GM21423 (cell line): ENCODE measurements around the gene ITPR1.

Experiments
- ATAC-seq: cut with Tn5 transposase; IDR thresholded peaks from one replicate; pipeline ENCODE4 v1.9.1; 2021; ENCODE audit warnings: mild to moderate bottlenecking, moderate library complexity; ENCODE audit not compliant: unreplicated experiment

The ITPR1 gene

DNA sequence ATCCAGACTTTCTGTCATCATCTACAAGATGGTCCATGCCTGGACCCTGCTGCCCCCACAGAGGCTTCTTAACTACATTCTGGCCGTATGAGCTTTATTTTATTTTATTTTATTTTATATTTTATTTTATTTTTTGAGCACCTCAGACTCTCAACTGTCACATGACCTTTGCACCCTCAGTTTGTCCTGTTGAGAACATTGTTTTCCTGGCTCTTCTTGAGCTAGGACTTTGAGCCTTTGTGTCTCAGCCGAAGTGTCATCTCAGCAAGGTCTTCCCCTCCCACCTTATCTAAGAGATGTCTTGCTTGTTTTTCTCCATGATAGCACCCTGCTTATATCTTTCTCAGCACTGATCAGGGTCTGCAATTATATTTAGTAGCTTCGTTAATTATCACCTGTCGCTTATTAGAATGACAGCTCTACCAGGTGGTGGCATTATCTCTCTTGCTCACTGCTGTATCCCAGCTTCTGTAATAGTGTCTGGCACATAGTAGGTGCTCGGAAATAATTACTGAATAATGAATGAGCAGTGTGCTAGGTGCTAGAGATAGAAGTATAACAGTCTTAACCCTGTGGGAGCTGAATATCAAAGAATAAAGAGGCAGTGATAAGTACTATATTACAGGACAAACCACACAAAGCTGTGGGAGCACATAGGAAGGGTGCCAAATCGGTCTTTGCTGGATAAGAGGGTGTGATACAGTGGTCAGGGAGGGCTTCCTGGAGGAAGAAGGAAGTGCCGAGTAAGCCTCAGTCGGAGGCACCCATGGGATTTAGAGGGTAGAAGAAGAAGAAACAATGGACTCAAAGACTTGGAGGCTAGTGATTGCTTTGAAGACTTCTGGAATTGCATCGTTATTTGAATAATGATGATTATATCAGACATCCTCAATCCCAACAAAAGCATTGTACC, 136.2 kb downstream of the ITPR1 start:
- no peak for ATAC-seq

DNA sequence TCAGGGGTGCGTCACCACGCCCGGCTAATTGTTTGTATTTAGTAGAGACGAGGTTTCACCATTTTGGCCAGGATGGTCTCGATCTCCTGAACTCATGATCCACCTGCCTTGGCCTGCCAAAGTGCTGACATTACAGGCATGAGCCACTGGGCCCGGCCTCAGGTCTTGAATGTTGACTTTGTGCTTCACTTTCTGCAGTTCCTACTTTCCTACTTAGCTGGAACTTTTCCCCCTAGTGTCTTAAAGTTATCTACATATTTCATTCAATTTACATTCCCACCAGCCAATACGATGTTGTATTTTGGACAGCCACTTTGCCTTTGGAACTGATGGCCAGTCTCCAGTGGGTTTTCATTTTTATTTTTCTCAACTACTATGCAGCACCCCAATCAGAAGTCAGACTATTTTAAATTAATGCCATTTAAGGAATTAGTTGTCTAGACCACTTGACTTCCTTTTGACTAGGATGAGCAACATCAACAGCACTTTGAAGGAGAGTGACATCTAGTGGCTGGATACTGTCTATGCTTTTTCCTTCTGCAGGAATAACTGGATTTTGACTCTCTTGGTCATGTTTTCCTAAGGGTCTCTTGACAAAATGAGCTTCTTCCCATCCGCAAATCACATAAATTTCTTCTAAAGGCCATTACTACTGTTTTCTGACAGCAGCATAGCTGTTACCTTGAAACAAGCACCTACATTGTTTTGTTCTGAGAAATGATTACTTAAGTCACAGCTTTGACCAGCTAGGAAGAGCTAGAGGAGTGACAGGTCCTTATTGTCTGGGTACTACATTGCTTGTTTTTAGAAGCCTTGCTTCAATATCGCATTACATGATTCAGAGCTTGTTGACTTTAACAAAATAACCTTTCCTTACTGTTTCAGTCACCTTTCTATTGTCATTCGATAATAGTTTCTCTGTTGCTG, 140.2 kb downstream of the ITPR1 start:
- ATAC-seq, result peak; percentile 69

DNA sequence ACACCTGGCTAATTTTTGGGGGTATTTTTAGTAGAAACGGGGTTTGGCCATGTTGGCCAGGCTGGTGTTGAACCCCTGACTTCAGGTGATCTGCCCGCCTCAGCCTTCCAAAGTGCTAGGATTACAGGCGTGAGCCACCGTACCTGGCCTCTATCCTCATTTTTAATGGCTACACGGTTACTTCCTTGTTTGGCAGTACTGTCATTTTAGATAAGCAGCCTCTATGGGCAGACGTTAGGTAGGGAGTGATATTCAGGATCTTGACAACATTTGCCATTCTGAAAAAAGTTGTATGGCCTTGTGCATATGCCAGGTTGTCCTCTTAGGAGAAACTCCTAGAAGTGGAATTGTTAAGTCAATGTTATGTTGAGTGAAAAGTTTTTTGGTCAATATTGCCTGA, 141.7 kb downstream of the ITPR1 start:
- no peak for ATAC-seq

- ATAC-seq, result no peak
Observed at GRCh38 chr3:4637265-4637664, 144.1 kb downstream of the ITPR1 start.

GRCh38 chr3:4641863-4642563, 148.9 kb downstream of the ITPR1 start:
- ATAC-seq, result no peak

GRCh38 chr3:4642611-4643010, 149.5 kb downstream of the ITPR1 start:
- no peak for ATAC-seq

DNA sequence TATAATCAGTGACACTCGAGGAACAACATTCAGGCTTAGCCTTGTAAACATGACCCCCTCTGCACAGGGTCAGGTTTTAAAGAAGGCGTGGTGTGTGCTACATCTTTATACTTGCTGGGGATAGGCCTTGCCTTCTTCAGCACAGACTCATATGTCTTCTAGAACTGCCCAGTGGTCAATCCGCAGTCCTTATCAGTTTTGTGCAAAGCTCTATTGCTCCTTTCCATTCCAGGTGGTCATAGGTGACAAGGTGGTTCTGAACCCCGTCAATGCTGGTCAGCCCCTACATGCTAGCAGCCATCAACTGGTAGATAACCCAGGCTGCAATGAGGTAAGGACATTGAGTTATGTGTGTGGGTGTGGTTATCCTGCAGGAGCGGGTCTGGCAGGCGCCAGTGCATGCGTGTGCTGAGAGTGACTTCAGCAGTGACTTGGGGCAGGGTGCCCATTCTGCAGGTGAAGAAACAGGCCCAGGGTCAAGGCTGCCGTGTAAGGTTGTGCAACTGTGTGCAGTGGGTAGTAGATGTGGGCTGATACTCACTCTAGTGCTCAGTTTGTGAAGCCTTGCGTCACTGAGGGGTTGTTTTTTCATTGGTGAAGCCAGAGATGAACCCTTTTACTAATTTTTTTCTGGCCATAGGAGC, 150.9 kb downstream of the ITPR1 start:
- no peak for ATAC-seq

DNA sequence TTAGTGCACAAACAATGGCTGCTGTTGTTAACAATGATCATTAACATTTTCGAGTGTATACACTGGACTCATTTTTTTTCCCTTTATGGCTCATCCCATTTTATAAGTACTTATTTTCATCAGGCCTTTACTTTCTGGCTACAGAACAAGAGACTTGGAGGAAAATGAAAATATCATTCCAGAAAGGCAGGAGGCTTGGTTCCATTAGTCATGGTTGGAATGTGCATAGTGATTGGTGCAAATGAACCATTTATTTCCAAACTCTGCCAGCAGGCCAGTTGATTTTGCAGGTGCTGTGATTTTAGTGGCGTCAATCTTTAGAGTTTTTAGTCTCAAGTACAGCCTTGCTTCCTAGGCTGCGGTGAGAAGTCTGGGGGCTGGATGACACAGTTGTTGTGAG, 151.8 kb downstream of the ITPR1 start:
- ATAC-seq, result no peak

GRCh38 chr3:4645468-4645867, 152.3 kb downstream of the ITPR1 start:
- ATAC-seq, result no peak

DNA sequence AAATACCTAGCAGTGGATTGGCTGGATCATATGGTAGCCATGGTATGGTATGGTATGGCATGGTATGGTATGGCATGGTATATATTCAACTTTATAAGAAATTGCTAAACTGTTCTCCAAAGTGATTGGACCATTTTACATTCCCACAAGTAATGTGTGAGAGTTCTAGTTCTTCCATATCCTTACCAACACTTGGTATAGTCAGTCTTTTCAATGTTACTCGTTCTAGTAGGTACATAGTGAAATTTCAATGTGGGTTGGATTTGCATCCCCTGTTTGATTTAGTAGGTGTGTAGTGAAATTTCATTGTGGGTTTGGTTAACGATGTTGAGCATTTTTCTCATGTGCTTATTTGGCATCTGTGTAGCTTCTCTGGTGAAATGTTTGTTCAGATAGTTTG, 154.3 kb downstream of the ITPR1 start:
- no peak for ATAC-seq

DNA sequence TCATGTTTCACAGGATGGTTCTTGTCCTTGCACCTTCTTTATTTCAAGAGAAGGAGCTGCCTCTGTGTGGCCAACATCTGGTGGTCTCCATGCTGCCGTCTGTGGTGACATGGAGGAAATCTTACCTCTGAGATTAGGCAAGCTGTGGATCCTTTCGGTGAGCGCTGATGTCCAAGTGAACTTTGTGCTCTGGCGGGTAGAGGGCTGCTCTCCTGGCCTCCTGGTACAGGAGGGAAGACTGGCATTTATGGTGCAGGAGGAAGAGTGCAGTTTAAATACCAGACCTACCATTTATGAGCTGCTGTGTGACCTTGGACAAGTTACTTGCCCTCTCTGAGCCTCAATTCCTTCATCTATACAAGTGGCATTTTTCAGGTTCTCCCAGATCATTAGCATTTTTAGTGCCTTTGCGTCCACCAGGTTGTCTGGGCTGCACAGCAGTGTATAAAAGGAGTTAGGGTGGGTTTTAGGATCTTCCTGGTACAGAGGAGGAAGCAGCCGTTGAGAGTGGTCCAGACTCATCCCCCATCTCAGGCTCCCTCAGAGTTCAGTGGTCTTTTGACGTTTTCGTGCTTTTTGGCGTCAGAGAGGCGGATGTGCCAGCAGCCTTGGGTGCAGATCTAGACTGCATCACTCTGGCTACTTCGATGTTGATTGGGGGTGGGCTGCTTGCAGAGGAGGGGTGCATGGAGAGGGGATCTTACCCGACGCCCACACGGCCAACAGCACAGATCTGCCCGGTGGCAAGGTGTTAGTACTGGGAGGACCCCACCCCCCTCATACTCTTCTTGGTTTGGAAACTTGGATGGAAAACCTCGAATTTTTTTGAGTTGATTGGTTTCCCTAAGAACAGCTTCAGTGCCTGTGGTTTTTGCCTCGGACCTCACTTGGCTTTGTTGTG, 162.2 kb downstream of the ITPR1 start:
- no peak for ATAC-seq

DNA sequence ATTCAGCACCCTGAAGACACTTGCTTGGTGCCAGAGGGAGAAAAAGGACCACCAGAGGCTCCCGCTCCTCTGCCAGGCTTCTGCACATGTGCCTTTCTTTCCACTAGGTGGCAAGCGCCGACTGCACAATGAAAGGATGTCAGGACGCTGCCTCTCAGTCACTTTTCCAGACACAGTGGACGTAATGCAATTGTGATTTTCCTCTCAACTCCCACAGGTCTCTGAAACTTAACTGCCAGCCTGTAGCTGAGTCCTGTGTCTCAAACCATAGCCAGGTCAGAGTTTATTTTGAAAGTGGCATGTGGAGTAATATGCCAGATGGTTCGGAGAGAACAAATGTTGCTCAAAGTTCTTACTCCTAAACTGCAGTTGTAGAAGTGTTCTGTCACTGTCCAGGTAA, 162.9 kb downstream of the ITPR1 start:
- no peak for ATAC-seq

DNA sequence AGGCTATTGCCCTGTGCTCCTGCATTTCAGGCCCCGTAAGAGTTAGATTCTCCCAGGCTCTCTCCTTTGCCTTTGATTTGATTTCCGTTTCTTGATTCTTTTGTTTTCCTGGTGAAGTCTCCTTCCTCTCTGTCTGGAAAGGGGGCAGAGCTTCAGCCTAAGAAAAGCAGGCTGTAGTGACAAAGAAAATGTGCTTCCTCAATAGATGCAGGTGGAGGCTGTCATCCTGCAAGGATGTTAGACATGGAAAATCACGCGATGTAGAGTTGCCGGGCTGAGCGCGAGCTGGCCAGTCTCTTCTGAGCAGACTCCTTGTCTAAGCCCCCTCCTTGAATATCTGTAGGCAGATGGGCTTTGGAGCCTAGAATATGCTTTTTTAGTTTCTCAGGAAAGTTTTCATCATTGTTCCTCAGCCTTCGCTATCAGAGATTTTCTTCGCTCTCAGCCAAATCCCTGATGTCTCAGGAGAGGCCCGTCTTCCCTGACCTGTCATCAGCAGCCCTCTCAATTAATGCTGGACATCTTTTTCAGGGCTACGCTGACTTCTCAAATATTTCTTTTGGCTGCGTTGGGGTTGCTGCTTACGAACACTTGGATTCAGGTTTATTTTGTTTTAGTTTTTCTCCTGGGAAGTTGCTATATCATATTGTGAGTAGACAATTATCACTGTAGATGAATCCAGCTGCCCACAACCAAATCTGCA, 163.6 kb downstream of the ITPR1 start:
- ATAC-seq, result no peak

- no peak for ATAC-seq
Observed at GRCh38 chr3:4660936-4661335, 167.8 kb downstream of the ITPR1 start.

GRCh38 chr3:4664412-4664811, 171.3 kb downstream of the ITPR1 start:
- no peak for ATAC-seq

DNA sequence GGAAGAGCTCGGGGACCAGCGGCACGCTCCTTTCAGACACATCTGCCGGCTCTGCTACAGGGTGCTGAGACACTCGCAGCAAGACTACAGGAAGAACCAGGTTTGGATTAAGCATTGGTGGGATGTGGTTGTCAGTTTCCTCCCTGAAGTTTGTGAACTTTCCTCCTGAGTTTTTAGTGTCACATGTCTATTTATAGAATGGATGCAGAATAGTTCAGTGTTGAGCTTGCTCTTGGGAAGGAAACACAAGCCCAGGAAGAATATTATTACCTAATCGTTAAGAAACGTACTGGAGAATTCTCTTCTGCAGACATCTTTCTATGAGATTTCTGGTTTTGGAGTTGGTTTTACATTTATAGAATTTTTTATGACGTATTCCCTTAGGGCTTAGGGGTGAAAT, 172.0 kb downstream of the ITPR1 start:
- ATAC-seq, result no peak

DNA sequence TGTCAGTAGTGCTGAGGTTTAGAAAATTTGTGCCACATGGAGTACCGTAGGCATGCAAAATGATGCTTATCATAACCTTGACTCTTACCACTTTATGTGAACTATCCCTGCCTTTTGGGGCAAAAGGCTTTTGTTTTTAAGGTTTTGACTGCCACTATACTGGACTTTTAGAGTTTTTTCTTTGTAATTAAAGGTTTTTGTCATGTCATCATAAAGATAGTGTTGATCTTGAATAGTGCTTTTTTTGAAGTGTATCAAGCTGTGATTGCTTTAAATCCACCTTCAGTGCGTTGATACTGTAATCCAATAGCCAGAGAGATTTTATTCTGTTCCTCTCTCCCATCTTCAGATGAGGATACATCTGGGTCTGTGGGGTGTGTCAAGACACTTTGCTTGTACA, 172.9 kb downstream of the ITPR1 start:
- no peak for ATAC-seq

- no peak for ATAC-seq
Observed at GRCh38 chr3:4670352-4670751, 177.2 kb downstream of the ITPR1 start.

GRCh38 chr3:4672725-4673275, 179.7 kb downstream of the ITPR1 start:
- no peak for ATAC-seq
